Keratinocyte (primary cell): ENCODE measurements around the gene CCL15. TPM values are rescaled to one million over a fixed set of nuclear protein-coding genes. Genes with fewer than 3 reads are reported as not detected.

Source experiments
- DNase-seq: peaks from one replicate; pipeline ENCODE4 v3.0.0-alpha.2; 2011; ENCODE audit warnings: low read depth, missing footprints, low spot score
- FAIRE-seq: peaks from 2 replicates; lab custom pipeline; 2011; peaks lifted over from hg19 to GRCh38; lab: Jason Lieb, UNC
- H2AFZ ChIP-seq: 2 replicates; pipeline ENCODE4 v1.6.0; 2012; ENCODE audit warnings: low read length, control low read depth, inconsistent platforms; ENCODE audit not compliant: control insufficient read depth
- H3K27ac ChIP-seq: 2 replicates; pipeline ENCODE4 v1.5.1; 2011; ENCODE audit warnings: low read length; ENCODE audit not compliant: control insufficient read depth, insufficient read depth
- H3K27me3 ChIP-seq: 3 replicates; pipeline ENCODE4 v1.6.0; 2011; ENCODE audit warnings: low read length; ENCODE audit not compliant: control insufficient read depth, insufficient read depth; ENCODE audit errors: extremely low read depth
- H3K36me3 ChIP-seq, 2 experiments: 2 replicates in 1 of 2; 3 replicates in 1 of 2; pipeline ENCODE4 v1.5.1; 2011; ENCODE audit warnings: low read length in 2 of 2, mild to moderate bottlenecking in 1 of 2; ENCODE audit not compliant: control insufficient read depth in 2 of 2, insufficient read depth in 2 of 2; ENCODE audit errors: extremely low read depth in 1 of 2
- H3K4me1 ChIP-seq: 3 replicates; pipeline ENCODE4 v1.5.1; 2011; ENCODE audit warnings: low read length; ENCODE audit not compliant: control insufficient read depth, insufficient read depth; ENCODE audit errors: extremely low read depth
- H3K4me2 ChIP-seq: 3 replicates; pipeline ENCODE4 v1.6.0; 2011; ENCODE audit warnings: low read depth, low read length; ENCODE audit not compliant: control insufficient read depth, insufficient read depth; ENCODE audit errors: extremely low read depth
- H3K4me3 ChIP-seq, 3 experiments: fragments of 200-600 bp in 1 of 3; sonication (generic) in 1 of 3; 2 replicates in 2 of 3; 3 replicates in 1 of 3; pipeline ENCODE4 v1.5.1; 2011 to 2016; ENCODE audit warnings: low read length in 3 of 3, mild to moderate bottlenecking in 3 of 3, control low read depth in 2 of 3, inconsistent platforms in 1 of 3, low read depth in 1 of 3, mixed read lengths in 1 of 3, mixed run types in 1 of 3, moderate library complexity in 1 of 3; ENCODE audit not compliant: control insufficient read depth in 2 of 3, insufficient read depth in 2 of 3; ENCODE audit errors: extremely low read depth in 1 of 3
- H3K79me2 ChIP-seq: 2 replicates; pipeline ENCODE4 v1.6.0; 2012; ENCODE audit warnings: low read length; ENCODE audit not compliant: control insufficient read depth, insufficient read depth
- H3K9ac ChIP-seq: 3 replicates; pipeline ENCODE4 v1.6.0; 2011; ENCODE audit warnings: low read length; ENCODE audit not compliant: control insufficient read depth, insufficient read depth; ENCODE audit errors: extremely low read depth
- H3K9me1 ChIP-seq: 3 replicates; pipeline ENCODE4 v1.6.0; 2011; ENCODE audit warnings: low read length; ENCODE audit not compliant: control insufficient read depth, insufficient read depth; ENCODE audit errors: extremely low read depth
- H3K9me3 ChIP-seq: 2 replicates; pipeline ENCODE4 v1.5.1; 2012; ENCODE audit warnings: low read depth, low read length; ENCODE audit not compliant: control insufficient read depth
- H4K20me1 ChIP-seq: 3 replicates; pipeline ENCODE4 v1.6.0; 2011; ENCODE audit warnings: low read length; ENCODE audit not compliant: control insufficient read depth, insufficient read depth; ENCODE audit errors: extremely low read depth
- CTCF ChIP-seq, 3 experiments: IDR thresholded peaks in 1 of 3; conservative IDR thresholded peaks in 1 of 3; optimal IDR thresholded peaks in 1 of 3; 2 replicates in 2 of 3; 3 replicates in 1 of 3; pipeline versions ENCODE3 to v1.5.1; 2011; ENCODE audit warnings: low read length in 3 of 3, mild to moderate bottlenecking in 3 of 3, moderate library complexity in 2 of 3, control low read depth in 1 of 3, inconsistent platforms in 1 of 3; ENCODE audit not compliant: insufficient read depth in 2 of 3; ENCODE audit errors: extremely low read depth in 1 of 3
- EZH2 ChIP-seq: IDR thresholded peaks from one replicate; pipeline ENCODE4 v1.6.1; 2012; ENCODE audit warnings: inconsistent platforms, mild to moderate bottlenecking, low read length, moderate library complexity
- dilution Hi-C: fragments of 300-500 bp; cut with MboI; formaldehyde crosslinking; loops from one replicate; pipeline ENCODE4 v1.7.0; 2020; ENCODE audit warnings: low sequenced_read_pairs; ENCODE audit not compliant: extremely low pct_ligation_motif_present
- polyA plus RNA-seq, 5 experiments: library from polyadenylated mRNA; depleted of rRNA in 3 of 5; stranded (reverse) in 3 of 5; stranded (forward) in 1 of 5; unstranded in 1 of 5; fragments of >200 nt; gene quantifications; 1 replicate in 1 of 5; 2 replicates in 3 of 5; 3 replicates in 1 of 5; pipeline versions ENCODE4 v1.2.1 to v1.2.3, GENCODE V29; 2011 to 2012; ENCODE audit warnings: missing spikeins in 2 of 5, low read depth in 1 of 5, low replicate concordance in 1 of 5

CCL15 gene
- polyA plus RNA-seq, 1 donor (not counting 4 experiments of a cell fraction or from before 2014, with no cell fraction given) = not detected

GRCh38 chr17:35991075-35991474 lies 10.3 kb downstream of the CCL15 start:
- TF ChIP-seq CTCF (optimal IDR thresholded peaks at IDR 0.05 in 1 of 3, IDR thresholded peaks at IDR 0.05 in 1 of 3, conservative IDR thresholded peaks at IDR 0.05 in 1 of 3; ENCODE audit: extremely low read depth in 1 of 3, insufficient read depth in 2 of 3, low read length in 3 of 3) (no peak), EZH2 (no peak)
- dilution Hi-C loops = loop anchor here (25.0 kb wide), 1 partner anchor 146 kb away; no protein-coding TSS in a partner anchor
- FAIRE-seq (no peak), DNase-seq (no peak)
- H3K27me3 ChIP-seq = no peaks in the 10 kb centered on the region
- H3K79me2 ChIP-seq = no peaks in the 10 kb centered on the region
- H3K9me3 ChIP-seq = no peaks in the 10 kb centered on the region
- no peak overlapping the region for H3K27ac ChIP-seq
- H3K4me3 ChIP-seq = no peak overlapping the region
- H3K9me1 ChIP-seq = no peaks in the 10 kb centered on the region
- no peaks in the 10 kb centered on the region for H3K4me1 ChIP-seq
- no peaks in the 10 kb centered on the region for H4K20me1 ChIP-seq
- no peak overlapping the region for H3K9ac ChIP-seq
- no peak overlapping the region for H2AFZ ChIP-seq
- no peak overlapping the region for H3K4me2 ChIP-seq
- H3K36me3 ChIP-seq = no peaks in the 10 kb centered on the region

- TF ChIP-seq EZH2 = no peak
- TF ChIP-seq CTCF (optimal IDR thresholded peaks at IDR 0.05 in 1 of 3, IDR thresholded peaks at IDR 0.05 in 1 of 3, conservative IDR thresholded peaks at IDR 0.05 in 1 of 3; ENCODE audit: extremely low read depth in 1 of 3, insufficient read depth in 2 of 3, low read length in 3 of 3) = no peak
- H4K20me1 ChIP-seq = no peaks in the 10 kb centered on the region
- no peak overlapping the region for H3K4me3 ChIP-seq
- dilution Hi-C loops = loop anchor here (25.0 kb wide), 1 partner anchor 149 kb away; no protein-coding TSS in a partner anchor
- H3K4me1 ChIP-seq = no peaks in the 10 kb centered on the region
- no peaks in the 10 kb centered on the region for H3K9me3 ChIP-seq
- H3K4me2 ChIP-seq = no peak overlapping the region
- H3K27me3 ChIP-seq = peaks cover 6% of the 10 kb centered on the region
- no peaks in the 10 kb centered on the region for H3K79me2 ChIP-seq
- DNase-seq (no peak), FAIRE-seq (no peak)
- no peaks in the 10 kb centered on the region for H3K36me3 ChIP-seq
- H2AFZ ChIP-seq = no peak overlapping the region
- no peak overlapping the region for H3K27ac ChIP-seq
- H3K9ac ChIP-seq = no peak overlapping the region
- no peaks in the 10 kb centered on the region for H3K9me1 ChIP-seq
These were observed 13.2 kb downstream of the CCL15 start for GRCh38 chr17:35988164-35988563.
